HG03575 (cell line): Measurements from ENCODE around the gene DUSP3.

Source experiments
- ATAC-seq: cut with Tn5 transposase; IDR thresholded peaks from one replicate; pipeline ENCODE4 v1.9.1; 2021; ENCODE audit not compliant: unreplicated experiment, insufficient number of reproducible peaks, low FRiP score; ENCODE audit errors: extremely low read depth

DUSP3 gene

GRCh38 chr17:43753493-43754129, 25.2 kb downstream of the DUSP3 start:
- no peak for ATAC-seq

GRCh38 chr17:43750153-43750552, 28.6 kb downstream of the DUSP3 start:
- no peak for ATAC-seq

- no peak for ATAC-seq
Observed at GRCh38 chr17:43745541-43745940, 33.2 kb downstream of the DUSP3 start.

GRCh38 chr17:43741636-43742035, 37.1 kb downstream of the DUSP3 start:
- no peak for ATAC-seq

GRCh38 chr17:43740541-43740940, 38.2 kb downstream of the DUSP3 start:
- ATAC-seq = no peak

- ATAC-seq = no peak
Observed at GRCh38 chr17:43737722-43738121, 41.1 kb downstream of the DUSP3 start.

GRCh38 chr17:43736389-43736788, 42.4 kb downstream of the DUSP3 start:
- ATAC-seq = no peak

- no peak for ATAC-seq
Observed at GRCh38 chr17:43734376-43734775, 44.4 kb downstream of the DUSP3 start.

- ATAC-seq = no peak
Observed at GRCh38 chr17:43733956-43734355, 44.8 kb downstream of the DUSP3 start.

- ATAC-seq = no peak
Observed at GRCh38 chr17:43732958-43733357, 45.8 kb downstream of the DUSP3 start.

GRCh38 chr17:43728081-43728480, 50.7 kb downstream of the DUSP3 start:
- no peak for ATAC-seq

- ATAC-seq = no peak
Observed at GRCh38 chr17:43723697-43724359, 54.9 kb downstream of the DUSP3 start.

- ATAC-seq = no peak
Observed at GRCh38 chr17:43722870-43723665, 55.7 kb downstream of the DUSP3 start.

- no peak for ATAC-seq
Observed at GRCh38 chr17:43722269-43722619, 56.5 kb downstream of the DUSP3 start.

GRCh38 chr17:43721537-43722268, 57.1 kb downstream of the DUSP3 start:
- ATAC-seq = no peak

- no peak for ATAC-seq
Observed at GRCh38 chr17:43720311-43721060, 58.3 kb downstream of the DUSP3 start.

GRCh38 chr17:43719578-43719977, 59.2 kb downstream of the DUSP3 start:
- ATAC-seq = no peak

- ATAC-seq = no peak
Observed at GRCh38 chr17:43718544-43718943, 60.2 kb downstream of the DUSP3 start.

- no peak for ATAC-seq
Observed at GRCh38 chr17:43717913-43718312, 60.9 kb downstream of the DUSP3 start.
